Effector memory CD8-positive, alpha-beta T cell (primary cell): ENCODE results near the gene RUNX1.

Experiments used
- ATAC-seq: fragments of 150-1000 bp; cut with Tn5 transposase; replicated peaks from 2 replicates; pipeline ENCODE4 v1.10.0; 2021; ENCODE audit warnings: mild to moderate bottlenecking, moderate library complexity
- DNase-seq, 3 experiments: peaks; one replicate each; pipeline ENCODE4 v3.0.0; 2021
- H3K27ac Mint-ChIP-seq, 2 donors: one replicate each; pipeline ENCODE4 v1.8.0; 2022; ENCODE audit warnings: mild to moderate bottlenecking in 2 of 2, mixed read lengths in 2 of 2, moderate library complexity in 2 of 2
- H3K27me3 Mint-ChIP-seq, 2 donors: one replicate each; pipeline ENCODE4 v1.8.0; 2022; ENCODE audit warnings: mixed read lengths in 2 of 2
- H3K36me3 Mint-ChIP-seq: one replicate; pipeline ENCODE4 v1.8.0; 2022; ENCODE audit warnings: mild to moderate bottlenecking, moderate library complexity, mixed read lengths; ENCODE audit not compliant: insufficient read depth
- H3K4me1 Mint-ChIP-seq, 2 donors: one replicate each; pipeline ENCODE4 v1.8.0; 2022; ENCODE audit warnings: low read depth in 2 of 2, mixed read lengths in 2 of 2
- H3K4me3 Mint-ChIP-seq, 2 donors: one replicate each; pipeline ENCODE4 v1.8.0; 2022; ENCODE audit warnings: mild to moderate bottlenecking in 2 of 2, mixed read lengths in 2 of 2, moderate library complexity in 2 of 2
- H3K9me3 Mint-ChIP-seq, 2 donors: one replicate each; pipeline ENCODE4 v1.8.0; 2022; ENCODE audit warnings: mixed read lengths in 2 of 2

Gene RUNX1

GRCh38 chr21:34942911-34943310 lies 106.2 kb downstream of the RUNX1 start:
- H3K27me3 Mint-ChIP-seq = no peaks in the 10 kb centered on the region
- H3K4me3 Mint-ChIP-seq = no peak overlapping the region
- ATAC-seq (no peak), DNase-seq (no peak)
- H3K4me1 Mint-ChIP-seq = peaks cover 52 to 73% of the 10 kb centered on the region in 2 donors
- no peaks in the 10 kb centered on the region for H3K9me3 Mint-ChIP-seq
- peak overlapping the region in 1 of 2 donors; percentile 16 for H3K27ac Mint-ChIP-seq
- H3K36me3 Mint-ChIP-seq = no peaks in the 10 kb centered on the region

GRCh38 chr21:34941162-34941561 lies 107.9 kb downstream of the RUNX1 start:
- no peaks in the 10 kb centered on the region for H3K36me3 Mint-ChIP-seq
- no peaks in the 10 kb centered on the region for H3K27me3 Mint-ChIP-seq
- H3K4me3 Mint-ChIP-seq = no peak overlapping the region
- peaks cover 49 to 67% of the 10 kb centered on the region in 2 donors for H3K4me1 Mint-ChIP-seq
- ATAC-seq (no peak), DNase-seq (no peak)
- H3K9me3 Mint-ChIP-seq = no peaks in the 10 kb centered on the region
- H3K27ac Mint-ChIP-seq = peak overlapping the region; percentile 12 to 29

GRCh38 chr21:34939673-34940331 lies 109.3 kb downstream of the RUNX1 start:
- H3K27ac Mint-ChIP-seq = peak overlapping the region in 1 of 2 donors; percentile 39
- H3K27me3 Mint-ChIP-seq = no peaks in the 10 kb centered on the region
- H3K4me1 Mint-ChIP-seq = peaks cover 49 to 67% of the 10 kb centered on the region in 2 donors
- DNase-seq (no peak), ATAC-seq (no peak)
- H3K4me3 Mint-ChIP-seq = no peak overlapping the region
- no peaks in the 10 kb centered on the region for H3K36me3 Mint-ChIP-seq
- no peaks in the 10 kb centered on the region for H3K9me3 Mint-ChIP-seq

DNA sequence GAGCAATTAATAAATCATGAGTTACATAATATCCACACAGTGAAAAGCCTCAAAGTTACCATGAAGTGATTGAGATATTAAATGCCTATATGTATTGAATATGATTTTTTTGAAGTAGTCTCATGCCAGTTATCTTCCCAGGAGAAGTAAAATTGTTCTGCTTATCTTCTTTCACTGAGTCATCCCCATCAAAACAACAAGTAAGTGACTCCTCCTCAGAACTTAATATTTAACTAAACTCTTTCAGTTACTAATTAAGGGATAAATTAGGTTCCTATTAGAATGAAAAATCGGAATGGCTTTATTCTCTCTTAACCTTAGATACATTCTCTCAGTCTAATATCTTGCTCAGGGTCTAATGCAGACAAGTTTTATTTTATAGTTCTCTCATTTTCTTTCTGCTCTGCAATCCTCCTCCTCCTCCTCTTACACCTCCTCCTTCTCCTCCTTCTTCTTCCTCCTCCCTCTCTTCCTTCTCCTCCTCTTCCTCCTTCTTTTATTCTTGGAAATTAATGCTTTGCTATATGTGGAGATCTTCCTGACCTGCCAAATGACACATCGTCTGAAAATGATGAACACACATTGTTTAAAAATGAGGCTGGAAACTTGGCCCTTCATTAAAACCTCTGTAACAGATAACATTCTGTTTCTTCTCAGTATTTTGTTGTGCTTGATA lies 110.9 kb downstream of the RUNX1 start:
- no peaks in the 10 kb centered on the region for H3K9me3 Mint-ChIP-seq
- ATAC-seq = no peak
- H3K27ac Mint-ChIP-seq = peak overlapping the region in 1 of 2 donors; percentile 89
- H3K4me3 Mint-ChIP-seq = peak overlapping the region in 1 of 2 donors; percentile 5
- no peaks in the 10 kb centered on the region for H3K27me3 Mint-ChIP-seq
- peaks cover 53 to 75% of the 10 kb centered on the region in 2 donors for H3K4me1 Mint-ChIP-seq
- no peak for DNase-seq
- H3K36me3 Mint-ChIP-seq = peaks cover 4% of the 10 kb centered on the region

- ATAC-seq = no peak
- H3K27me3 Mint-ChIP-seq = no peaks in the 10 kb centered on the region
- peak overlapping the region; percentile 66 to 71 for H3K4me3 Mint-ChIP-seq
- no peaks in the 10 kb centered on the region for H3K9me3 Mint-ChIP-seq
- DNase-seq = no peak
- peaks cover 55 to 86% of the 10 kb centered on the region in 2 donors for H3K4me1 Mint-ChIP-seq
- peak overlapping the region; percentile 94 to 96 for H3K27ac Mint-ChIP-seq
- H3K36me3 Mint-ChIP-seq = peaks cover 4% of the 10 kb centered on the region
These were observed 112.1 kb downstream of the RUNX1 start for GRCh38 chr21:34936883-34937563.

GRCh38 chr21:34936371-34936789 lies 112.7 kb downstream of the RUNX1 start:
- DNase-seq (no peak), ATAC-seq (no peak)
- Mint-ChIP-seq H3K36me3 (peaks cover 4% of the 10 kb centered on the region), H3K4me3 (peak overlapping the region; percentile 66 to 71), H3K27ac (peak overlapping the region; percentile 94 to 96), H3K27me3 (no peaks in the 10 kb centered on the region), H3K9me3 (no peaks in the 10 kb centered on the region), H3K4me1 (peaks cover 60 to 89% of the 10 kb centered on the region in 2 donors)

DNA sequence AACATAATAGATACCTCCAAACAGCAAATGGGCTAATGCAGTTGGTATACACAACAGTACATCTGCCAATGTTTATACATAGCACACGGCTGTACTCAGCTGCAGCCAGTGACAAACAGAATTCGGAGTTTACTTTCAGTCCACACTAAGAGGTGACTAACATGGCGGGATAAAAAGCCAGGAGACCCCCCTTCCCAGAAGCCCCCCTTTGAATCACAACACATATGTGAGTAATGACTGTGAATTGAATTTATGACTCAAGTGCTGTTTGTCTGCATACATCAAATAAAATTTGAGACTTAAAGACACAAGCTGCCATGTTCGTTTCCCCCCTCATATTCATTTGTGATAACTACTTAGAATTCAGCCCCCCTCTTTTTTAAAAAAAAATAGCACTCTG lies 113.2 kb downstream of the RUNX1 start:
- peaks cover 55 to 85% of the 10 kb centered on the region in 2 donors for H3K4me1 Mint-ChIP-seq

GRCh38 chr21:34935452-34935851 lies 113.7 kb downstream of the RUNX1 start:
- peak; percentile 49 for ATAC-seq
- no peak for DNase-seq
- peak overlapping the region; percentile 66 to 71 for H3K4me3 Mint-ChIP-seq
- no peaks in the 10 kb centered on the region for H3K27me3 Mint-ChIP-seq
- peaks cover 59 to 84% of the 10 kb centered on the region in 2 donors for H3K4me1 Mint-ChIP-seq
- H3K9me3 Mint-ChIP-seq = no peaks in the 10 kb centered on the region
- H3K27ac Mint-ChIP-seq = peak overlapping the region; percentile 94 to 96
- peaks cover 4% of the 10 kb centered on the region for H3K36me3 Mint-ChIP-seq

More for the DNA sequence above, 113.2 kb downstream of the RUNX1 start:
- Mint-ChIP-seq H3K9me3 (no peaks in the 10 kb centered on the region), H3K4me3 (peak overlapping the region; percentile 66 to 71), H3K27me3 (no peaks in the 10 kb centered on the region), H3K27ac (peak overlapping the region; percentile 94 to 96), H3K36me3 (peaks cover 4% of the 10 kb centered on the region)
- ATAC-seq (no peak), DNase-seq (no peak)

DNA sequence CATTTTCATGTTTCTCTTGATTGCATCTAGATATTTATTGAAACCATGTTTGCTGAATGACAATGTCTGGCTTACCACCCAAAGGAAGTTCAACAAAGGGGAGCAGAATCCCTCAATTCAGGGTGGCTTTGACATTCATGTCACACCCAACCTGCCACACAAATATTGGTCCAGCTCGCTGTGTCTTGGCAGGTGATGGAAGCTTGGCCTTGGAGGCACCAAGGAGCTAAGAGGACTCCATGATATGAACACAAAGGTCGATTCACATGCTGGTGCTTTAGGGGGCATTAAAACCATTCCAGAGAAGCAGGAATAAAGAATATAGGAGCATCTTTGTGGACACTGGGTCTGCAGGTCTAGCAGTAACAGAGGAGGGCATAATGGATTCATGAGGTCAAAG lies 114.8 kb downstream of the RUNX1 start:
- no peaks in the 10 kb centered on the region for H3K9me3 Mint-ChIP-seq
- H3K36me3 Mint-ChIP-seq = peaks cover 4% of the 10 kb centered on the region
- no peak for ATAC-seq
- peaks cover 50 to 77% of the 10 kb centered on the region in 2 donors for H3K4me1 Mint-ChIP-seq
- no peak for DNase-seq
- peak overlapping the region; percentile 62 to 77 for H3K4me3 Mint-ChIP-seq
- H3K27ac Mint-ChIP-seq = peak overlapping the region; percentile 94 to 96
- no peaks in the 10 kb centered on the region for H3K27me3 Mint-ChIP-seq

DNA sequence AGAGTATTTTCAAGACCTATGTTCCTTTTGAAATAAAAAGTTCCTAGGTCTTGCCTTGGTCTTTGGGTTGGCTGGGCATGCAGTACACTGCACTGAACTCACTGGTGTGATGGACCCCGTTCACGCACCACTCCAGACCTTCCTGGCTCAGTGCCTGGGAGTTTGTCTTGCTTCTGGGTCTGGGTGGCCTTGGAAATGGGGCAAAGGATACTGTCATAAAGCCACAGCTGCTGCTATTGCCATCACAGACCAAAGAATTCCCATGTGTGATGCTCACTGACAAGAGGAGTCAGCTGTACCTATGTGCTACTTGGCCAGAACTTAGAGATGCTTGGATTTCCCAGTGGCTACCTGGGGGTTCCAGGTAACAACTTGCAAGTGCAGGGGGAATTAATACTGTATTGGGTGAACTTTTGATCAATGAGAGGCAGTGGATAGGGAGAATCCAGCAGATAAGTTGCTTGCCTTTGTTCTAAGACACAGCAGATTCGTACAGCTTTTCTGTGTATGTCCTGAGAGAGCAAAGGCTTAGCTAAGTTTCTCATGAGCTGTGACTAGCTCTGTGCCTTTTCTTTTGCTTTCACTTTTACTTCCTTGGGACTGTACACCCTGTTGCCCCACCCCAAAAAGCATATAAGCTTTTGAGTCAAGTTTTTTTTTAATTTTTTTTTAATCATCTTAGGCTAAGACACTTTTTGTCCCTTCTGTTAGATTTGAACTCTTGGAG lies 115.3 kb downstream of the RUNX1 start:
- Mint-ChIP-seq H3K4me1 (peaks cover 48 to 75% of the 10 kb centered on the region in 2 donors), H3K27me3 (no peaks in the 10 kb centered on the region), H3K27ac (peak overlapping the region; percentile 94 to 96), H3K36me3 (peaks cover 4% of the 10 kb centered on the region), H3K4me3 (peak overlapping the region; percentile 62 to 77), H3K9me3 (no peaks in the 10 kb centered on the region)
- DNase-seq (peak; percentile 25 to 28 (median 27)), ATAC-seq (peak; percentile 90)

DNA sequence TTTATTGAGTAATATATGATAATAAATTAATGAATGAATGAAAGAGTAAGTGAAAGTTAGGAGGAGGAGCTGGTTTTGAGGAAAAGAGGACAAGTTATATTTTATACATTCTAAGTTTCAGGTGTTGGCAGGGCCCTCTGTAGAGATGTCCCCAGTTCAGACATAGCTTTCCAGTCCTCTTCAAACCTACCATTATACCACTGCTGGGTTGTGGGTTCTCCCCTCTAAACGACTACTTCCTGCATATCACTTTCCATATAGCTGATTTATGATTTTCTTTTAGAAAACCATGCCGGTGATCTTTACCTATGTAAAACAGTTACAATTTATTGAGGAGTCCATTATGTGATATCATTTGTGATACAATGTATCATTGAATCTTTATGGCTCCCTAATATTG lies 116.9 kb downstream of the RUNX1 start:
- Mint-ChIP-seq H3K4me3 (peak overlapping the region in 1 of 2 donors; percentile 62), H3K36me3 (peaks cover 4% of the 10 kb centered on the region), H3K27ac (peak overlapping the region; percentile 94 to 96), H3K27me3 (no peaks in the 10 kb centered on the region), H3K4me1 (peaks cover 44 to 64% of the 10 kb centered on the region in 2 donors), H3K9me3 (no peaks in the 10 kb centered on the region)
- DNase-seq (no peak), ATAC-seq (peak; percentile 27)

DNA sequence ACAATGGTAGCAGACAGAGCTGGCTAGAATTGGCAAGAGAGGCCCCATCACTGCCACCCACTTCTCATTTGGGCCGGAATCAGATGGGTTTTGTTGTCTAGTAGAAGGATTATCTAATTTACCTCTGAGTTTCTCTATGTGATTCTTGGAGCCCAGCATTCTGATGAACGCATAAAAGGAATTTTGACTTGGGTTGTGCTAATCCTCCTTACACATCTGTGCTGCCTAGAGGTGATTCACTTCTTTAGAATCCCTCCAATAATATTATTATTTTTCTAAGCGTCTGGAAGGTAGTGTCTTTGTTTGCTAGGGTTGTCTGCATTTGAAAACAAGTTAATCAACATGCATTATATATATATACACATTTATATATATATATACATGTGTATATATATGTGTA lies 118.1 kb downstream of the RUNX1 start:
- peak overlapping the region; percentile 6 to 44 for H3K27ac Mint-ChIP-seq
- H3K9me3 Mint-ChIP-seq = no peaks in the 10 kb centered on the region
- no peak overlapping the region for H3K4me3 Mint-ChIP-seq
- H3K27me3 Mint-ChIP-seq = no peaks in the 10 kb centered on the region
- DNase-seq = no peak
- ATAC-seq = no peak
- peaks cover 48 to 61% of the 10 kb centered on the region in 2 donors for H3K4me1 Mint-ChIP-seq
- peaks cover 4% of the 10 kb centered on the region for H3K36me3 Mint-ChIP-seq

GRCh38 chr21:34928637-34929036 lies 120.5 kb downstream of the RUNX1 start:
- no peak overlapping the region for H3K4me3 Mint-ChIP-seq

More at GRCh38 chr21:34928637-34929036, 120.5 kb downstream of the RUNX1 start:
- DNase-seq (no peak), ATAC-seq (no peak)
- Mint-ChIP-seq H3K27ac (no peak overlapping the region), H3K9me3 (no peaks in the 10 kb centered on the region), H3K36me3 (peaks cover 5% of the 10 kb centered on the region), H3K27me3 (no peaks in the 10 kb centered on the region), H3K4me1 (peaks cover 42 to 57% of the 10 kb centered on the region in 2 donors)
